Activated naive CD4-positive, alpha-beta T cell treated with anti-CD3 and anti-CD28 coated beads, Interleukin-2, amount 50 U/mL, for 24 hours (primary cell): ENCODE data around the gene INHA.

Experiments
- H3K27ac Mint-ChIP-seq: one replicate; pipeline ENCODE4 v1.8.0; 2021; ENCODE audit warnings: mild to moderate bottlenecking, mixed read lengths
- H3K27me3 Mint-ChIP-seq: one replicate; pipeline ENCODE4 v1.8.0; 2021; ENCODE audit warnings: mixed read lengths
- H3K36me3 Mint-ChIP-seq: one replicate; pipeline ENCODE4 v1.8.0; 2021; ENCODE audit warnings: mixed read lengths
- H3K4me1 Mint-ChIP-seq: one replicate; pipeline ENCODE4 v1.8.0; 2021; ENCODE audit warnings: mixed read lengths
- H3K4me3 Mint-ChIP-seq: one replicate; pipeline ENCODE4 v1.8.0; 2021; ENCODE audit warnings: mild to moderate bottlenecking, mixed read lengths
- H3K9me3 Mint-ChIP-seq: one replicate; pipeline ENCODE4 v1.8.0; 2021; ENCODE audit warnings: mixed read lengths

The INHA gene

DNA sequence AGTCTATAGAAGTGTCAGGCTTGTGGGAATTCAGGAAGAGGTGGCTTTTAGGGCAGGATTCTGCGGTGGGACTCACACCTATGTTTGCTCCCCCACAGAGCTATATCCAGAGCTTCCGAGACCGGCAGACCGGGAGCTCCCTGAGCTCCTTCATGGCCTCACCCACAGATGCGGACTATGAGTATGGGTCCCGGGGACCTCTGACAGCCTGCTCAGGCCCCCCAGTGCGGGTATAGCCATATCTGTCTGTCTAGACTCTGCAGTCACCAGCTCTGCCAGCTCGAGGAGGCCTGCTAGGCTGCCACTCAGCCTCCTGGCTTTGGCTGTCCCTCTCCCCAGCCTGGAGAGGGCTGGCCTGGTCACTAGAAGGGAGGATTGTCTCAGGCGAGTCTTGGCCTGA, 22.5 kb upstream of the INHA start:
- Mint-ChIP-seq H3K36me3 (no peaks in the 10 kb centered on the region), H3K9me3 (no peaks in the 10 kb centered on the region), H3K4me3 (no peak overlapping the region), H3K27me3 (peaks cover 18% of the 10 kb centered on the region), H3K27ac (no peak overlapping the region), H3K4me1 (peaks cover 4% of the 10 kb centered on the region)

DNA sequence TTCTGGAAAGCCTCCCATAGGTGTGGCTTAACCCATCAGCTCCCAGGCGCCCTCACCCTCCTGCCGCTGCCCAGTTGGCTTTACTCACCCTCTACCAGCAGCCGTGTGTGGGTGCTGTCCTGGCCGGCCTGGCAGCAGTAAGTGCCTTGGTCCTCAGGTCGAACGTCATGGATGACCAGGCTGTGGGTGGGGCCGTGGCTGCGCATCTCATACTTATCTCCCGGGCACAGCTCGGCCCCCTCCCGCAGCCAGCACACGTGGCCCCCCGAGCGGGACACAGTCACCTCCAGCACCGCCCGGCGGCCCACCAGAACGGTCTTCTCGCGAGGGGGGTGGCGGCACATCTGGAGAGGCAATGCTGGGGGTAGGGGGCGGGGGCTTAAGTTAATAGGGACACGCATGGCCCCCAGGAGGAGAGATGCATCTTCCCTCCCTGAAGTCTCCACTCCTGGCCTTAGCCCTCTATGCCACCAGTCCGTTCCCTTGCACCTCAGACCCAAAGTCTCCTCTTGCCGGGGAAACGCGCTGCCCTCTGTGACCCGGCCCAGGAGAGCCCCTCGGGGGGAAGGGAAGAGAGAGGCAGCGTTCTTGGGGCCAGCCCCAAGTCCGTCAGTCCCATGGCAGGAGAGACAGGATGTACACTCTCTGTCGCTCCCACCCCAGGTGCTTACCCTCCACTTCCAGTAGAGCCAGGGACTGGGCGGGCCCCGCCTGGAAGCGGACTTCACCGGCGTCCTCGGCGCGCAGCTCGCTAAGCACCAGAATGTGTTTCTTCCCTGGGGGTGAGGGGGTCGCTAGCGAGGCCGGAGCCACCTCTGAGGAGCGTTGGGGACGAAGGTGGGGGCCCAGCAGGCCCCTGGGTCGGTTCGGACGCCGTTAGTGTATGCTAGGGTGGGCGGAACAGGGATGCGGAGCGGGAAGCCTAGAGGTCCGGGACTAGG, 20.4 kb upstream of the INHA start:
- no peaks in the 10 kb centered on the region for H3K4me1 Mint-ChIP-seq
- H3K27ac Mint-ChIP-seq: peak overlapping the region; percentile 35
- no peaks in the 10 kb centered on the region for H3K36me3 Mint-ChIP-seq
- H3K4me3 Mint-ChIP-seq: peak overlapping the region; percentile 76
- no peaks in the 10 kb centered on the region for H3K9me3 Mint-ChIP-seq
- H3K27me3 Mint-ChIP-seq: peaks cover 23% of the 10 kb centered on the region

DNA sequence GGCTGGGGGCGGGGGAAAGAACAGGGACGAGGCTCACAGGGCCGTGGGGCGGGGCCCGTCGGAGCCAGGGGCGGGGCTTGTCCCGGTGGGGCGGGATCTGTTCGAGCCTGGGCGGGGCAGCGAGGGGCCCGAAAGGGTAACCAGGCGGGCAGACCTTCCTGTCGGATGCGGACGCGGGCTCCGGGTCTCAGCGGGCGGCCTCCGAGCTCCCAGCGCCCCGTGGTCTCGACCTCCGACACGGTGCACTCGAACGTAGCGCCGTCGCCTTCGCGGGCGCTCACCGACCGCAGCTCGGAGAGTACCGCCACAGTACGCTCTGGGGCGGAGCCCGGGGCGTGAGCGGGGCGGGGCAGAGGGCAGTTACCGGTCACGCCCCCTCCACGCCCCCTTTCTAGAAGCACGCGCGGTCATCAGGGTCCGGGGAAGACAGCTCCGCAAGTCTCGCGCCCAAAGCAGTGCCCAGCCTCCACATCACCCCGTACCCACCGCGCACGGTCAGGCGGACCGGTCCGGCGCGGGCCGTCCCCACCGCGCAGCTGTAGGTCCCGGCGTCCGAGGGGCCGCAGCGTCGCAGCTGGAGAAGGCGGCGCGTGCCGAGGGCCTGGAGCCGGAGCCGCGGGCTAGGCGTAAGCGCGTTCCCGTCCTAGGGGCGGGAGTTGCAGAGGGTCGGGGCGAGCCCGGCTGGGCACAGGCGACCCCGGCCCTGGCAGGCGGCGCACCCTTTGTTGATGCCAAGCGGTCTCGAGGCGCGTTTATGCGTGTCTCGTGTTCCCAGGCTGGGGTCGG, 19.5 kb upstream of the INHA start:
- H3K4me1 Mint-ChIP-seq: no peaks in the 10 kb centered on the region

DNA sequence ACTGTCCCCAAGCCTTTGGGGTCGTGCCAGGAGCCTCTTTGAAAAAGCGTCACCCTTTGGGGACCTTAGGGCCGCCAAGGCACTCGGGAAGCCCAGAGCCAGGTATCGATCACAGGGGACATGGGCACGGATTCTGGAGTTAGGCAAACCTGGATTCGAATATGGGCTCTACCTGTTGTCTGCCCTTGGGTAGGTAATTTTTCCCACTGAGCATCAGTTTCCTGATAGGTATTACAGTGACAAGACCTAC, 19.0 kb upstream of the INHA start:
- H3K9me3 Mint-ChIP-seq: no peaks in the 10 kb centered on the region
- H3K36me3 Mint-ChIP-seq: no peaks in the 10 kb centered on the region
- H3K27me3 Mint-ChIP-seq: peaks cover 24% of the 10 kb centered on the region
- H3K4me3 Mint-ChIP-seq: no peak overlapping the region
- no peaks in the 10 kb centered on the region for H3K4me1 Mint-ChIP-seq
- H3K27ac Mint-ChIP-seq: no peak overlapping the region

More for the DNA sequence above, 19.5 kb upstream of the INHA start:
- Mint-ChIP-seq H3K36me3 (no peaks in the 10 kb centered on the region), H3K9me3 (no peaks in the 10 kb centered on the region), H3K27me3 (peaks cover 24% of the 10 kb centered on the region), H3K4me3 (peak overlapping the region; percentile 76), H3K27ac (no peak overlapping the region)

DNA sequence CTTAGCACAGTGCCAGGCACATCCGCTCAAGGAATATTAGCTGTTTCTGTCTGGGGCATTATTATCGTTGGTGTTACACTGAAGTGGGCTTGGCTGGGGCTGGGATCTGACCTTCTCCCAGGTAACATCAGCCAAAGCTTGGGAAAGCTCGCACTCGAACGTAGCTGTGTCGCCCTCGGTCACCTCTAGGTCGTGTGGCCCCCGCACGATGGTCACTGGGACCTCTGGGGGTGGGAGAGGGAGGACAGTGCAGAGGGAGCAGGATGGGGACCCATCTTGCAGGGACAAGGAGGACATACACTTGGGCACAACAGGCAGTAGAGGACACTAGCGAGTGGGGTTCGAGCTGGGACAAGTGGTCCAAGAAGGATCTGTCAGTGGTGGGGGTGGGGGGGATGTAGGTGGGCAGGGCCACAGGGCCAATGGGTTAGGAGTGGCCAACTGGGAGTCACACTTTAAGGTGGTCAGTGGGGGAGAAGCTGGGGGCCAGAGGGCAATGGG, 18.6 kb upstream of the INHA start:
- H3K4me3 Mint-ChIP-seq: peak overlapping the region; percentile 42
- no peak overlapping the region for H3K27ac Mint-ChIP-seq
- H3K36me3 Mint-ChIP-seq: no peaks in the 10 kb centered on the region
- peaks cover 24% of the 10 kb centered on the region for H3K27me3 Mint-ChIP-seq
- no peaks in the 10 kb centered on the region for H3K4me1 Mint-ChIP-seq
- no peaks in the 10 kb centered on the region for H3K9me3 Mint-ChIP-seq

DNA sequence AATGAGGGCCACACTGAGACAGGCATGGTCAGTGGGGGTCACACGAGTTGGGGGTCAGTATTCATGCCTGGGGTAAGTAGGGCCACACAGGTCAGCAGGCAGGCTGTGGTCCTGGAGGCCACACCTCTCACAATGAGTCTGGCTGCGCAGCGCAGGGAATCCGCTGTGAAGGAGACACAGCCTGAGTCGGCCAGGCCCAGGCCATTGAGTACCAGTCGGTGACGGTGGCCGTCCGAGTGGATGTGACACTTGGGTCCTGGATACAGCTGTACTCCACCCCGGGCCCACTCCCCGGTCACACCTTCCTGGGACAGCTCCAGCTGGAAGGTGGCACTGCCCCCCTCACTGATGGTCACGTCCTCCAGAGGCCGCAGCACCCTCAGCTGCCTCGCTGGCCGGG, 17.8 kb upstream of the INHA start:
- Mint-ChIP-seq H3K36me3 (no peaks in the 10 kb centered on the region), H3K4me3 (no peak overlapping the region), H3K4me1 (no peaks in the 10 kb centered on the region), H3K27me3 (peaks cover 23% of the 10 kb centered on the region), H3K27ac (no peak overlapping the region), H3K9me3 (no peaks in the 10 kb centered on the region)

DNA sequence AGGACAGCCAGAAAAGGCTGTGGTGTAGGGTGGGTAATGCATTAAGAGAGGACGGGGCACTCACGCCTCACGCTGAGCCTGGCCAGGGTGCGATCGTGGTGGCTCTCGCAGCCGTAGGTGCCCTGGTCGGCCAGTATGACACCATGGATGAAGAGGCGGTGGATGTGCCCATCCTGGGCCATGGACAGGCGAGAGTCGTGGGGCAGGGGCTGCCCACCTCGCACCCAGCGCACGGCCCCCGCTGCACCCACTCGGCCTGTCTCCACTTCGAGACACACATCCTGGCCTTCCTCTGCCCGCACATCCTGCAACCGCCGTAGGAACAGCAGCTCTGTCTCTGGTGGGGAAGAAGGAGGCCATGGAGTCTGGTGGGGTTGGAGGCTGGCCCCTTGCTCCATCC, 16.2 kb upstream of the INHA start:
- Mint-ChIP-seq H3K4me3 (no peak overlapping the region), H3K36me3 (no peaks in the 10 kb centered on the region), H3K9me3 (no peaks in the 10 kb centered on the region)

DNA sequence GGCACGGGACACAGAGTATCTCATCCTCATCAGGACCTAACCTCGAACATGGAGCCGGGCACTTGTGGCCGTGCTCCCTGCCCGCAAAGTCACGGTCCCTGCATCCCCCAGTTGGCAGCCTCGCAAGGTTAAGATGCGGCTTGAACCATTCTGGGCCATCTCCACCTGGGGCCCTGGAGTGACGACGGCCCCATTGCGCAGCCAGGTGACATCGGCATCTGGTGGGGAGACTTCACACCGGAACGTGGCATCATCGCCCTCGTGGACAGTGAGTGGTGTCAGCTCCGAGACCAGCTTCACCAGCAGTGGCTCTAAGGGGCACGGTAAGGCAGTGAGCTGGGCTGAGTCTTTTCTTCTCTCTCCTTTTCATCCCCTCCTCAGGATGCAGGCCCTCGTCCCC, 15.7 kb upstream of the INHA start:
- no peak overlapping the region for H3K27ac Mint-ChIP-seq
- H3K4me3 Mint-ChIP-seq: no peak overlapping the region
- no peaks in the 10 kb centered on the region for H3K4me1 Mint-ChIP-seq
- H3K36me3 Mint-ChIP-seq: no peaks in the 10 kb centered on the region
- H3K27me3 Mint-ChIP-seq: peaks cover 22% of the 10 kb centered on the region
- H3K9me3 Mint-ChIP-seq: no peaks in the 10 kb centered on the region

More for the DNA sequence above, 16.2 kb upstream of the INHA start:
- Mint-ChIP-seq H3K4me1 (no peaks in the 10 kb centered on the region), H3K27ac (no peak overlapping the region), H3K27me3 (peaks cover 23% of the 10 kb centered on the region)

DNA sequence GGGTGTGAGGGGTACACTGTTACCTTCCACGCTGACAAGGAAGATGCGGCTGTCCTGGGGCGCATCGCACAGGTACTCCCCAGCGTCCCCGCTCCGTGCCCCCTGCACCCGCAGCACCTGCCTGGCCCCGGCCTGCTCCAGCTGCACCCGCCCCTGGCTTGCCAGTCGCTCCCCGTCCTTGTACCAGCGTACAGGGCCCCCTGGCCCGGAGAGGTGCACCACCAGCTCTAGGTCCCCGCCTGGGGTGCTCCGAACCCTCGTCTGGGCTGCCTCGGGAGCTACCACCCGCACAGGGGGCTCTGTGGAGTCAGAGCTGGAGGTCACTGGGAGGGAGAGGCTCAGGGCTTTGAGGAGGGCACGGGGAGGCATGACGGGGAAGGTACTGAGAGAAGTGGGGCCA, 14.8 kb upstream of the INHA start:
- Mint-ChIP-seq H3K36me3 (no peaks in the 10 kb centered on the region), H3K4me1 (no peaks in the 10 kb centered on the region), H3K27ac (no peak overlapping the region), H3K9me3 (no peaks in the 10 kb centered on the region), H3K27me3 (peaks cover 18% of the 10 kb centered on the region), H3K4me3 (no peak overlapping the region)

DNA sequence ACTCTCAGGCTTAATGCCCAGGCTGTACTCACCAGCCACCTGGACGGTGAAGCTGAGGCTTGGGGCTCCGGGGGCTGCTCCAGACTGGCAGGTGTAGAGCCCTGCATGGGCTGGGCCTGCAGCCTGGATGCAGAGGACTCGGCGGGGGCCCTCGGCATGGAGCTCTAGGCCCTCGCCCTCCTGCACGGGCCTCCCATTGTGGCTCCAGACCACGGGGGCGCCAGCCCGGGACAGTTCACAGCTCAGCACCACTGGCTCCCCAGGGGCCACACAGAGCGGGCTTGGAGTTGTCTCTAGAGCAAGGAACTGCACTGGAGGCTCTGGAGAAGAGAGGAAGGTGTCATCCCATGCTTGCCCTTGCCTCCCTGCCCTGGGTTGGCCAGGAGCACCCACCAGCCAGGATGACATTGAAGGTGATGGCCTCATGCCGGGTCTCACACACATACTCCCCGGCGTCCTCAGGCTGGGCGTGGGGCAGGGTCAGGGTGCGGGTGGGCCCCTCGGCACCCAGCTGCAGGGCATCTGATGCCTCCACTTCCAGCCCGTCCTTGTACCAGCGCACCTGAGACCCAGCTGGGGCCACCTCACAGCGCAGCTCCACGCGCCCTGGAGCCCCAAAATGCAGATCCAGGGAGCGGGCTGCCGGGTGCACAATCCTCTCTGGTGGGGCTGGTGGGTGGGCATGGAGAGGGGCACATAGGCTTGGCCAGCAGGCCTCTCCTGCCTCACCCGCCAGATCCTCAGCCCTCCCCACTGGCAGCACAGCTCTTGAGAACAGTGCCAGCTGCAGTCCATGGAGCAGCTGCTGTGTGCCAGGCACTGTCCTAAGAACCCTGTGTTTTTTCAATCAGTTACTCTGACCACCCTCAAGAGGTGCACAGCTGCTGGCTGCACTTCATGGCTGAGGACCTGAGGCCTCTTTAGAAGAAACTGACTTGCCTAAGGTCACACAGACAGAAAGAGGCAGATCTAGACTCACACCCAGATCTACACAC, 14.0 kb upstream of the INHA start:
- Mint-ChIP-seq H3K9me3 (no peaks in the 10 kb centered on the region), H3K4me3 (no peak overlapping the region), H3K27ac (no peak overlapping the region), H3K27me3 (peaks cover 20% of the 10 kb centered on the region), H3K4me1 (no peaks in the 10 kb centered on the region), H3K36me3 (no peaks in the 10 kb centered on the region)

DNA sequence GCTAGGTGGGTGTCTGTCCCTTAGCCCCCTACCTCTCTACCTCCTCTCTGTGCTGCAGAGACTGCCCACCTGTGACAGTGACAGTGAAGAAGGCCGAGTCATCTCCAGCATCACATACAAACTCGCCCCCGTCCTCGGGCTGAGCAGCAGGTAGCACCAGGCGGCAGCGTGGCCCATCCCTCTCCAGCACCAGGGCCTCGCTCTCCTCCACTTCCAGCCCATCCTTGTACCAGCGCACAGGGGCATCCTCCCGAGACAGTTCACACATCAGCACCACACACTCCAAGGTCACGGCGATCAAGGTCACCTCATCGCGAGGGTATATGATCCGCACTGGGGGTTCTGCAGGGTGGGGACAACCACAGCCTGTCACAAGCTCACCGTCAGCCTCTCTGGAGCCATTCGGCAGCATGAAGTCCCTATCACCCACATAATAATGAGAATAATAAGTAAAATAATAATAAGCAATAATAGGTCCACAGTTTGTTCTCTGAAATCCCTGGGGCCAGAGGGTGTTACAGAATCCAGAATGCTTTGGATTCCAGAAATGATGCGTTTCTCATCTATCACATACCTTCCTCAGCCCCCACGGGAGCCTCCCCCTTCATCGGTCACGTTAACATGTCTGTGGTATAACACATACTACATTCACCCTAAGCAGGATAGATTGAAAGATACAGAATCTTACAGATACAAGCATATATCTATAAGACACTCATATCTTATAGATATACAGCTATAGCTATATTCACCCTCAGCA, 12.8 kb upstream of the INHA start:
- Mint-ChIP-seq H3K4me3 (no peak overlapping the region), H3K27me3 (peaks cover 12% of the 10 kb centered on the region), H3K4me1 (no peaks in the 10 kb centered on the region), H3K9me3 (no peaks in the 10 kb centered on the region), H3K36me3 (no peaks in the 10 kb centered on the region), H3K27ac (no peak overlapping the region)

DNA sequence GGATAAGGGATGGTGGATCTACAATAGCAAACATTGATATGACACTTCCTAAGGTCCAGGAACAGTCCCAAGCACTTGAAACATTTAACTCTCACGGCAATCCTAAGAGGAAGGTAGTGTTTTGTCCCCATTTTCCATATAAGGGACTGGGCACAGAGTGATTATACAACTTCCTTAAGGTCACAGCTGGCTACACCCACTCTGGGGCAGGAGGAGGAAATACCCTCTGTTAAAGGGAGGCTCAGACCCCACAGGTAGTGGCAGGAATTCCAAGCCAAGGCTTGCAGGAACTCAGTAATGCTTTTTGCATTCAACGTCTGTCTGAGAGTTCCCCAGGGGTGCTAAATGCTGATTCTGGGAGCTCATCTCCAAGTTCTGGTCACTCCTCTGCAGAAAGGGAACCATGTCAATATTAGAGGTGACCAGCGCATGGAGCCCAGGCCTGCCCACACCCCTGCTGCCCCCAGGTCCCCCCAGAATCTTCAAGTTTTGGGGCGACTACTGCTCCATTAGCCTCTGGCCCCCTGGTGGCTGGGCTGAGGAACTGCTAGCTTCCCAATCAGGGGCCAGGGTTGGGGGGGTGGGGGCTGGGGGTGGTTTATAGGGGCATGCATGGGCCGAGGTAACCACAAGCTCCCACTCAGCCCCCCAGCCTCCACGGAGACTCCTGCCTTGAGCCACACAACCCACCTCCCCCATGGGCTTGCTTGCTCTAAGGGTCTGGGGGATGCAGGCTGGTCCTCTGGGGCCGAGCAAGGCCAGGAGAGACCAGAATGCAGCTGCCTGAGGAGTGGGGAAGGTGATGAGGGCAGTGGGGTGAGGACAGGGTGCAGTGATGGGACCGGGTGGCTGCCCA, 11.8 kb upstream of the INHA start:
- no peaks in the 10 kb centered on the region for H3K4me1 Mint-ChIP-seq
- H3K27ac Mint-ChIP-seq: no peak overlapping the region
- H3K27me3 Mint-ChIP-seq: peaks cover 11% of the 10 kb centered on the region
- H3K4me3 Mint-ChIP-seq: no peak overlapping the region
- H3K36me3 Mint-ChIP-seq: no peaks in the 10 kb centered on the region
- H3K9me3 Mint-ChIP-seq: no peaks in the 10 kb centered on the region

DNA sequence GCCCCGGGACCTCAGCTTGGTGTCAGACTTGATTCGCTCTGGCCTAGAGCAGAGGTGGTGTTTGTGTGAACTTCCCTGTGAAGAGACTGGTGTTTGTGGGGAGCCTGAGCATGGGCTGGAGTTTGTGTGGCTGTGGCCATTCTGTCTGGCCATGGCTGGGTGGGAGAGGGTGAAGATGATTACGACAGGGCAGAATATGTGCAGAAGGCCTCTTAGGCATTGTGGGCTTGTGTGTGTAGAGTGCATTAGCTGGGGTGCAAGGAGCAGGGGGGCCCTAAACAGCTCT, 11.3 kb upstream of the INHA start:
- H3K27ac Mint-ChIP-seq: no peak overlapping the region
- no peaks in the 10 kb centered on the region for H3K4me1 Mint-ChIP-seq
- no peaks in the 10 kb centered on the region for H3K36me3 Mint-ChIP-seq
- no peak overlapping the region for H3K4me3 Mint-ChIP-seq
- peaks cover 11% of the 10 kb centered on the region for H3K27me3 Mint-ChIP-seq
- no peaks in the 10 kb centered on the region for H3K9me3 Mint-ChIP-seq
